Spleen (tissue), 7 donors: Measurements from ENCODE around the gene PSMF1.

ENCODE experiments used
- CTCF ChIP-seq, 11 experiments: fragments of 200-600 bp in 7 of 11; fragments of 450-650 bp in 4 of 11; sonication (generic) in 4 of 11; IDR thresholded peaks in 8 of 11; conservative IDR thresholded peaks in 3 of 11; 1 replicate in 7 of 11; 2 replicates in 4 of 11; pipeline versions ENCODE4 v1.4.0 to v1.8.0; 2016 to 2021; ENCODE audit warnings: antibody characterized with exemption in 11 of 11, inconsistent platforms in 4 of 11, mild to moderate bottlenecking in 1 of 11
- POLR2A ChIP-seq, 3 donors: fragments of 450-650 bp; IDR thresholded peaks; one replicate each; pipeline ENCODE4 v1.5.1; 2017; ENCODE audit warnings: antibody characterized with exemption in 3 of 3, mild to moderate bottlenecking in 1 of 3
- donor health status: DM: no; HTN: no; CAD: no; lungs with moderate emphysema.
- donor health status: DM: no; HTN: no; CAD: no.
- donor health status: DM: no; HTN: no; CAD: no.

GRCh38 chr20:1191299-1191698 is 72.9 kb downstream of the PSMF1 start:
- TF ChIP-seq CTCF (IDR thresholded peaks at IDR 0.05 in 8 of 11, conservative IDR thresholded peaks at IDR 0.05 in 3 of 11) (no peak), POLR2A (IDR thresholded peaks at IDR 0.05) (no peak)
